ENCODE measurements around the gene SEMA3F.

The SEMA3F gene

GRCh38 chr3:50153782-50154475 is 1.2 kb upstream of the SEMA3F start:
- no peak for FAIRE-seq

DNA sequence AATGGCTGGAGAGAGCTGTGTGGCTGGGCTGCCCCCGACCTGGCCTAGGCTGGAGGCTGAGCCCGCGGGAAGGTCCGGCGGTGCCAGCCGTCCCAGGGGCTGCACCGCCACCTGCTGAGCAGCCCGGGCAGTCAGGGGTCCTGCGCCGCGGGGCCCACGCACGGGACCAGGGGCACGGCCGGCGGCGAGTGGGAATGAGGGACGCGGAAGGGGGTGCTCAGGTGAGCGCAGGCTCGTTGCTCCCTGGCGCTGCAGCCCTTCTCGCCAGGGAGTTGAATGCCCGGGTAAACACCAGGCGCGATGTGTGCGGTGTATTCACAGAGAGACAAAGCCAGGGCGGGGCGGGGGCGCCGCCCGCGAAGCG is 666 bp upstream of the SEMA3F start:
- DNase-seq (ENCODE audit: extremely low spot score, insufficient read length, low read depth) (no peak), FAIRE-seq (no peak)

More at GRCh38 chr3:50153782-50154475, 1.2 kb upstream of the SEMA3F start:
- DNase-seq (ENCODE audit: extremely low spot score, insufficient read length, low read depth) = no peak

GRCh38 chr3:50155491-50155878 is 361 bp downstream of the SEMA3F start:
- DNase-seq (ENCODE audit: extremely low spot score, insufficient read length, low read depth) = no peak
- no peak for FAIRE-seq

DNA sequence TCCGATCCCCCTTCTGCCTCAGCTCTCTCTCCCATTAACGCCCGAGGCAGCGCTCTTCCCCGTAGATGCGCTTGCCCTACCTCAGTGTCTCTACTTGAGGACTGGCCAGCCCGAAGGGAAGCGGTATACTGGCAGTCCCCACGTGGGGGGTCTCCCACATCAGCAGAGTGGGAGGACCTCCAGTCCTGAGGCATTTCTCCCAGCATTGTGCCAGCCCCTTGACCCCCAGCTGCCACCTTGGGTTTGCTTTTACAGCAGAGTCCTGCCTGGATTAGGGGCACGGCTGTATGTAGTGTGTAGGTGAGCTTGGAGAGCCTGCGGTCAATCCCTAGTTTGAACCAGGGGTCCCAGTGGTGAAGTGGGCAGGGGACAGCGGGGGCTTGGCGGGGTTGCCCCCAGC is 767 bp downstream of the SEMA3F start:
- no peak for FAIRE-seq

DNA sequence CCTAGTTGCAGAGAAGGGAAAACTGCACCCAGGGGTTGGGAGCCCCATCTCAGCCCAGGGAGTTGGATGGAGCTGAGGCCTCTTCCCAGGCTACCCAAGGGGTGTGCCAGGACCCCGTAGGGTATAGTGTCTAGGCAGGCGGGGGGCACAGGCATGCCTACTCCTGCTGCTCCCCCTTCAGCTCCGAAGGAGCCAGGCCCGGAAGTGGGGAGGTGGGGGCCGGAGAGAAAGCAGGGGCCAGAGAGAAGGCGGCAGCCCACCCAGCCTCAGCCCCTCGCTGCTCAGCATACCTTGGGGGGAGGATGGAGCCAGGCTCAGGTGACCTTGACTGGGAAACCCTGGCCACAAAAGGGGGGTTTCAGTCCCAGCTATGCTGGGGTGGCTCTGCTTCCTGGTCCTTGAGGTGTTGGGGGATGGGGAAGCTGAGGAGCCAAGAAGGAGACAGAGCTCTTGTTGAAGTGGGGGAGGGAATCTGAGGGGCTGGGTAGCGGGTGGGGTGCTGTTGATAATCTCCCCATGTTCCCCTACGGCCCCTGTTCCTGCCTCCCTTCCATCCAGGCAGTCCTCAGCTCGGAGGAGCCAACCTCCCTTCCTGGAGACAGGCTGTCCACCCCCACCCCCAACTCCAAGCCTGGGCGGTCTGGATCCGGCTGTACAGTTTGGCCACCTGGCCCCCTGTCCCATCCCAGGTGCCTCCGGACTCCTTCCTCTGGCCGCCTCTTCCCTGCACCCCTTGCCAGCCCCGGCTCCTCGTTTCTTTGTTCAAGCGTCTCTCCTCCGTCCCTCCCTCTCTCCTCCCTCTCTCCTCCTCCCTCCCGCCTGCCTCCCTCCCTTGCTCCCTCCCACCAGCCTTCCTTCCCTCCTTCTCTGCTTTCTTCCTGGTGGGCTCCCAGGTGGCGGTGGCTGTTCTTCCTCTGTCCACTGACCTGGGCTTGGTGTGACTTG is 1.7 kb downstream of the SEMA3F start:
- FAIRE-seq (no peak), DNase-seq (ENCODE audit: extremely low spot score, insufficient read length, low read depth) (no peak)

More for the DNA sequence above, 767 bp downstream of the SEMA3F start:
- DNase-seq (ENCODE audit: extremely low spot score, insufficient read length, low read depth) = no peak

DNA sequence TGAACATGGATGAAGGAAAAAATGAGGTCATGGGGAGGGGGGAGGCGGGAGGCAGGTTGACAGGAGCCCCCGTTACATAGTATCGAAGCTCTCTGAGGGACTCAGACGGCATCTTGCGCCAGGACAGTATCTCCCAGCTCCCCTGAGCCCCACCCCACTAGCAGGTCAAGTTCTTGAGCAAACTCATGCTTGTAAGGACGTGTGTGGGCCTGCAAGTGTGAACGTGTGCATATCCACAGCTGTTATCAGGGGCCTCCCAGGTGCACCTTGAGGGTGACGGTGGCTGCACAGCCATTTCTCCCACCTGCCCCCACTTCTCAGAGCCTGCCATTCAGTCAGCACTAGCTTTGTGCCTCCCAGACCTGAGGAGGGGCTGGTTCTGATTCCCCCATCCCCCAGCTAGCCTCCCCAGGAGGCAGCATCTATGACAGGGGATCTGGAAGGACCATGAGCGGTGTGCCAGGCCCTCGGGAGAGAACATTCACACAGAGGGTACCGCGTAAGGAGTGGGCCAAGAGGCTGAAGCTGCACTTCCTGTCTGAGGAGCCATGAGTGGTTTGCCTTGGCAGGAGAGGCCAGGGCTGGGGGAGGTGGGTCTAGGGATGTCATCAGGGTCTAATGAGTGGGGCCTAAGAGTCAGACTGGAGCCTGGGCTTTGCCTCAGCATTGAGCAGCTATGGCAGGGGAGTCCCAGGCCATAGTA is 2.9 kb downstream of the SEMA3F start:
- FAIRE-seq = no peak
- no peak for DNase-seq (ENCODE audit: extremely low spot score, insufficient read length, low read depth)

DNA sequence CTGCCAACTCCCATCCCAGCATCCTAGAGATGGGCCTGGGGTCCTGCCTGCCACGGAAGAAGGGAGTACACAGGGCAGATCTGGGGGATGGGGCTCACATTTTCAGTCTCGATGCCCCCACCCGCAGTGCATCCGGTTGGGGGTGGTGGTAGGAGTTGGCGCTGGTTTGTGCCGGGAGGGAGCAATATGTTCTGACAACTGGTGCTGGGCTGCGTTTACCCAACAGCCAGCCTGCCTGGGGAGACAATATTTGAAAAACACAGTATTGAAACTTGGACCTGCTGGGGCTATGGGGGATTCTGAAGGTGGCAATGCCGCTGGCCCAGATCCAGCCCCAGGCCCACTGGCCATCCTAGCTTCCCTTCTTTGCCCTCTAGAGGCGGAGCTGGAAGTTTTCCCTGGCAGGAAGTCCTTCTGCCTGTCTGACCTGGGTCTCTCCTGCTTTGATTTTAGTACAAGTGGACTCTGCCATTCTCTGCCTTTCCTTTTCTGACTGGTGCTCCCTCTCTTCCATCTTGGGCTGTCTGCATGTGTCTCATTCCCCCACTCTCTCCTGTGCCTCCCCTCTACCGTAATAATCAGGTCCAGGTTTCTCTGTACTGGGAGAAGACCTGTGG is 3.5 kb downstream of the SEMA3F start:
- no peak for FAIRE-seq
- DNase-seq (ENCODE audit: extremely low spot score, insufficient read length, low read depth) = no peak

DNA sequence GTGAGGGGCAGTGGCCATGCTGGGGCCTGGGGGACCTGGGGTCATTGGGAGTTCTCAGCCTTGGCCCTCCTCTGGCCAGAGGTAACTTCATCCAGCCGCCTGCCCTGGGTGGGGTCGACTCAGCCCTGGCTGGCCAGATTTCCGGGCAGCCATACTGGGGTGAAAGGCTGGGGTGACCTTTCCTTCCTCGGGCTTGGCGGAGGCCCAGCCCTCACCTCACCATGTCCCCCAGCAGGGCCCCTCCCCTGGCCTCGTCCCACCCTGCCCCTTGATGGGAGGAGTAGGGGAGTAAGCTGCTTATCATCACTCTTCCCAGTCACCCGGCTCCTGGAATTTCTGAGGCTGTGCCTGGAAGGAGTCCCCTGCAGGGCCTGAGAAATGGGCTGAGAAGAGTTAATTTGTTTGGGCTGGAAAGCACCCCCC is 5.4 kb downstream of the SEMA3F start:
- FAIRE-seq = no peak
- no peak for DNase-seq (ENCODE audit: extremely low spot score, insufficient read length, low read depth)

- FAIRE-seq = no peak
- DNase-seq (ENCODE audit: extremely low spot score, insufficient read length, low read depth) = no peak
Observed at GRCh38 chr3:50161320-50161719, 6.2 kb downstream of the SEMA3F start.

GRCh38 chr3:50162034-50162883 is 7.1 kb downstream of the SEMA3F start:
- DNase-seq (ENCODE audit: extremely low spot score, insufficient read length, low read depth) (no peak), FAIRE-seq (no peak)

DNA sequence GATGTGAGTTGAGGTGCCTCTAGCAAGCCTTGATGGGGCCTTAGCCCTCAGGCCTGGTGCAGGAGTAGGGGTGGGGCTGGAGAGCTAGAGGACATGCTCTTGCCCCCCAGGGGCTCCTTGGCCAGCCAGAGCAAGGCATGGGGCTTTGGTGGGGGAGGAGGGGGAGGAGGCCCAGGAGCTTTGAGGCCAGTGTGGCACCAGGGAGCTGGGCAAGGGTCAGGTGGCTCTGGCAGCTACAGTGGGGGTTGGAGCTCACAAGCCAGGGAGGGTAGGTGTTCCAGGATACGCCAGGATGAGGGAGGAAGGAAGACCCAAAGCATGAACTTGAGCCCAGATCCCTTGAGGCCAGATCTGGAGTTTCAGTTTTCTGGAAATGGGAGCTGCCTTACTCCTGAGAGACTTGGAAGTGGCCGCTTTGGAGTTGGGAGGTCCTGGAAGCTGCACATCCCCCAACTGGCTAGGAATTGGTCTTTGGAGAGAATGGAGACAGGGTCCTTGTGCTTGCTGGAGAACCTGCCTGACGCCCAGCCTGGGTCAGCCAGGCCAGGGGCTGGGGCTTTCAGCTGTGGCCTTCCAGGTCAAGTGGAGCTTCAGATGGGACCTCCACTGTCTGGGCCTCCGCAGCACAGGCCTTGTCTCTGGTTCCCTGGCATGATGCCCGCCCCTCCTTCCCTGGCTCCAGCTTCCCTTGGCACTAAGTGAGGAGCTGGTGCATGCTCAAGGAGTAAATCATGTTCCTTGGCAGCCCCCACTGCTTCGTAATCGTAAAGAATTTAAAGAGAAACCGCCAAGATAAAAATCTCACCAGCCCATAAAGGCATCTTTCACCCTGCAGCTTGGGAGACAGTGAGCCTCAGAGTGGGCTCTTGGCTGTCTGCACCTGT is 8.7 kb downstream of the SEMA3F start:
- FAIRE-seq (no peak), DNase-seq (ENCODE audit: extremely low spot score, insufficient read length, low read depth) (no peak)

DNA sequence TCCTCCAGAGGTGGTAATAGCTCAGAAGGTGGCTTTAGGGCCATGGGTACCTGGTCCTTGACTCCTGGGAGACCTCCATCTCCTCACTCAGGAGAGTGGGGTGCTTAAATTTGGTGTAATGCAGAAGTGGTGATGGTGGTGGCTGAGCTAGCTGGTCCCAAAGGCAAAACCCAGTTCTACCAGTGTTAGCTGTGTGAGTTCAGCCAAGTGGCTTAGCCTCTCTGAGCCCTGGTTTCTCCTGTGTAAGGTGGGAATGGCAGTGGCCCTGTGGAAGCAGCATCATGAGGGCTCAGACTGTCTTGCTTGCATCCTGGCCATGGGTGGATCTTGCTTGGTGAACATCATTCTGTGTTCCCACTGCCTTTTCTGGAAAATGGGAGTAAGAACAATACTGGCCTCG is 9.4 kb downstream of the SEMA3F start:
- DNase-seq (ENCODE audit: extremely low spot score, insufficient read length, low read depth) (no peak), FAIRE-seq (no peak)

DNA sequence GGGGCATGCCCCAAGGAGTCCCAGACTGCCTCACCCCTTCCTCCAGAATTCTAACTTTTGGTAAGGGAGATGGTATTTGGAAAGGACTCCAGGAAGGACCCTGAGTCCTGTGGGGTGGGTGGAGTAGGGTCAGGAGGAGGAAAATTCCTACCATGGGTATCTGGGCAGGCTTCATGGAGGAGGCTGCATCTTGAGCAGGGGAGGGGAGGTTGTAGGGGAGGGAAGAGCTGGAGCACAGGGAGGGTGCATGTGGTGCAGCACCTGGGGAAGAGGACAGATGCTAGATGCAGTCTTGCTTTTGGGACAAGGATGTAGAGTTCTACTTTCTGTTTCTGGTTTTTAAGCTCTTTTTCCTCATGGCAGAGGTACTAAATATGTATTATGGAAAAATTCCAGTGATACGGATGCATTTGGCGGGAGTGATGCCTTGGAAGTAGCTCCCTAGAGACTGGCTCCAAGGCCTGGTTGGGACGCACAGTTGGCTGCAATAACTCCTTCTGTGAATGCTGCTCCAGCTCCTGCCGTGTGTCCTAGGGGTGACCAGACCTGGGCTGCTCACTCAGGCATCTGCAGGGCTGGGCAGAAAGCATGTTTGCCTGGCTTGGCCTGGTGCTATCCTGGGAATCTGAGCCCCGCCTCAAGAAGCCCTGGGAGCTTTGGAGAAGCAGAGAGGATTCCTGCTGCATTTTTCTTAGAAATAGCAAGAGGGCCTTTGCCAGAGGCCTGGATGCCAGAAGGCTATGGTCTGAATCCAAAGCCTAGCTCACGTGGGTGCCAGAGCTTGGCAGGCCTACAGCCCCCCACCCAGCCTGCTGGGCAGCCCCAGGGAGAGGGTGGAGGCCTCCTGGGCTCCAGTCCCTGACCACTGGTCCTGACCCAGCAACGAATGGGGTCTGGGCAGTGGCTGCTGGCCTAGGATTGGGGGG is 10.1 kb downstream of the SEMA3F start:
- FAIRE-seq (no peak), DNase-seq (ENCODE audit: extremely low spot score, insufficient read length, low read depth) (no peak)

GRCh38 chr3:50165910-50166538 is 10.9 kb downstream of the SEMA3F start:
- DNase-seq (ENCODE audit: extremely low spot score, insufficient read length, low read depth) (no peak), FAIRE-seq (no peak)

- FAIRE-seq (no peak), DNase-seq (ENCODE audit: extremely low spot score, insufficient read length, low read depth) (no peak)
Observed at GRCh38 chr3:50166620-50167019, 11.5 kb downstream of the SEMA3F start.

DNA sequence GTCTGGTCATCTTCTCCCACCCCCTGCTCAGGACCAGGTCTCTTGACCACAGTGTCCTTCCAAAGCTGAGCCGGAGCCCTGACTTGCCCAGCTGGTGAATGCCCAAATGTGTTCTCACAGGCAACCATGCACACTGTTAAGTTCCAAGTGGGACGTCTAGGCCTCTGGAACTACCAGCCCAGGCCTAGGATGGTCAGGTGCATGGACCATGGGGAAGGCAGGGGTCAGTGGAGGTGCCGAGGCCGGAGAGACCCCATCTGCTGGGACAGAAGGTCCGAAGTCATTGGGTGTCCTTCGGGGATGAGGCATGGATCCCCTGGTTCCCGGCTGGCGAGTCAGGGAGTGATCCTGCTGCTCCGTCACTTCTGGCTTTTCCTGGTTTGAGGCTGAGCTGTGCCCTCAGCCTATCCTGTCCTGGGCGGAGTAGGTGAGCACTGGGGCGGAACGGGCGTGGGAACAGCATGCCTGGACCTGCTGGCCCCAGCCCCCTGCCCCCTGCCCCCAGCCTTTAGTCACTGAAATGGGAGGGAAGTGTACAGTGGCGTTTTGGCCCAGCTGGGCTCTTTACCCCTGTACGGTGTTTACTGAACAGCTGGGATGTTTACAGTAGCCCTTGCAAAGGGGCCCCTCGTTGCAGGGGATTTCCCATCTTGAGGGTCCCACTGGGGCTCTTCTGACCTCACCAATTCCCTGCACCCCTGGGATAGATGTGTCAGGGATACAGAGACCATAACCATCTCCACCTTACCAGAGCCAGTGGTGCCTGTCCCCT is 12.1 kb downstream of the SEMA3F start:
- DNase-seq (ENCODE audit: extremely low spot score, insufficient read length, low read depth) (no peak), FAIRE-seq (no peak)
